Activated T-cell treated with anti-CD3 and anti-CD28 coated beads, Interleukin-2, amount 50 U/mL, for 48 hours (primary cell): ENCODE data around the gene ARHGEF1.
A peak's percentile ranks its signal among the peaks of the same experiment; 100 is the strongest.
"Not testable (repeated sequence)": the region's sequence is repeated elsewhere in the genome, so short reads cannot be mapped to it uniquely, and the experiment has no call there.

ENCODE experiments used
- DNase-seq, 2 experiments: peaks; one replicate each; pipeline ENCODE4 v3.0.0-alpha.2; 2020

The ARHGEF1 gene

GRCh38 chr19:41932720-41933332 lies 49.8 kb downstream of the ARHGEF1 start:
- DNase-seq: no peak

DNA sequence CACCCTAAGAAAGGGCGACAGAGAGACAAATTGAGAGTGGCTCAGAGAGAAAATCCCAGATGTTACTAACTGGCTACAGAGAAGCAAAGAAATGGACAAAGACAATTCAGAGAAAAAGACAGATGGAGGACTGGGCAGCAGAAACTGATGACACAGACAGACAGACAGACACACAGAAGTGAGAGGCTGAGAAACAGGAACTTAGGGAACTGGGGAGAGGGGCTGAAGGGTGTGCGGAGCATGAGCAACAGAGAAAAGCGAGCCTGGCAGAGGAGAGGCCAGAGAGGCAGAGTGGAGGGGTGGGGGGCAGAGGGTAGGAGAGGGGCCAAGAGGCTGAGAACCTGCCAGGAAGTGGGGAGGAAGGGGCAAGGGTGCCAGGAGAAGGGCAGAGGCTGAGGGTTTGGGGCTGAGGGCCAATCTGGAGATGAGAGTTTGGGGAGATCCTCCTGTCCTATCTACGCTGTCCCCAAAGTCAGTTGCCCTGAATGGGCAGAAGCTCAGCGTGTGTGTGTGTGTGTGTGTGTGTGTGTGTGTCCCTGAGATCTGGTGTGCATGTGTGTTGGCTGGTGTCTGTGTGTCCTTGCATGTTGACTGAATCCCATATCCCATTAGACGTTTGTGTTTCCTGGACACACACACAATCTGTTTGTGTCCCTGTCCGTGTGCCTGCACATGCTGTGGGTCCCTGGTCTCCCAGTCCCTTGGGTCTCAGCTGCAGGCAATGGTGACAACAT lies 50.9 kb downstream of the ARHGEF1 start:
- no peak for DNase-seq

DNA sequence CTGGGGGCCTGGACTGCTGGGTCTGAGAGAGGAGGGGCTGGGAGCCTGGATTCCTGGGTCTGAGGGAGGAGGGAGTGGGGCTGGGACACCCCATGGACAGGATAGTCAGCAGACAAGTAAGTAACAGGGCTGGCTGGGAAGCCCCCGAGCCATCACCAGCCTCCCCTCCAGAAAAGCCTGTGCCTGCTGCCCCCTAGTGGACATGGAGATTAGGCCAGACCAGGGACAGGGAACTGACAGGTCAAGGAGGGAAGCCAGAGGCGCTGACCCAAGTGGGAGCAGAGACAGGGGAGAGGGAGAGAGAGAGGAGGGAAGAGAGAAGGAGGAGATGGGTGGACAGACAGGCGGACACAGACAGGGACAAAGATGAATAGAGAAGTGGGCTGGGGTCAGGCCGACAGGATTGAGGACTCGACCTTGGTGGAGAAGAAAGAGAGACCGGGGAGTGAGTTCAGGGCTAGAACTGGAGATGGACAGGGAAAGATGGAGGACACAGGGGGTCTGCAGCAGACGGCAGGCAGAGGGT lies 51.9 kb downstream of the ARHGEF1 start:
- peak; percentile 86 to 89 for DNase-seq

- peak in 1 of 2 experiments; percentile 47 for DNase-seq
Observed at GRCh38 chr19:41935760-41936415, 52.9 kb downstream of the ARHGEF1 start.

DNA sequence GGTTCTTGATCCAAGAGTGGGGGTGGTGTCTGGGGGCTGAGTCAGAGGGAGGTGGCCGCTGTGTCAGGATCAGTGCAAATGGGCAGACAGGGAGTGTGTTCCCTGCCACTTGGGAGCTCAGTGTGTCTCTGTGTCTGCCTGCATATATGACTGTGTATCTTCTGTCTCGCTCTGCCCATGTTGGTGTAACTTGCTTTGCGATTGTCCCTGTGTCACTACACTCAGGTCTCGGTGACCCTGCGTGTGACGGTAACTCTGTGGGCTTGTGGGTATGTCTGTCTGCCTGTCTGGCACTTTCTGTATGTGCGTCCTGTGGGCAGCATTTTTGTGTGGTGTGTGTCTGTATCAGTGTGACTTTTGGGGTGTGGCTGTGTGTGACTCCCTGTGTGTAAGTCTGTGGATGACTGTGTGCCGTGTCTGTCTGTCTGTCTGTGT lies 53.4 kb downstream of the ARHGEF1 start:
- peak; percentile 61 to 67 for DNase-seq

GRCh38 chr19:41936961-41937360 lies 54.0 kb downstream of the ARHGEF1 start:
- DNase-seq: no peak

- no peak for DNase-seq
Observed at GRCh38 chr19:41937525-41938468, 54.8 kb downstream of the ARHGEF1 start.

- DNase-seq: not testable (repeated sequence)
Observed at GRCh38 chr19:41939209-41939608, 56.2 kb downstream of the ARHGEF1 start.

GRCh38 chr19:41939861-41940730 lies 57.1 kb downstream of the ARHGEF1 start:
- peak; percentile 64 to 67 for DNase-seq

DNA sequence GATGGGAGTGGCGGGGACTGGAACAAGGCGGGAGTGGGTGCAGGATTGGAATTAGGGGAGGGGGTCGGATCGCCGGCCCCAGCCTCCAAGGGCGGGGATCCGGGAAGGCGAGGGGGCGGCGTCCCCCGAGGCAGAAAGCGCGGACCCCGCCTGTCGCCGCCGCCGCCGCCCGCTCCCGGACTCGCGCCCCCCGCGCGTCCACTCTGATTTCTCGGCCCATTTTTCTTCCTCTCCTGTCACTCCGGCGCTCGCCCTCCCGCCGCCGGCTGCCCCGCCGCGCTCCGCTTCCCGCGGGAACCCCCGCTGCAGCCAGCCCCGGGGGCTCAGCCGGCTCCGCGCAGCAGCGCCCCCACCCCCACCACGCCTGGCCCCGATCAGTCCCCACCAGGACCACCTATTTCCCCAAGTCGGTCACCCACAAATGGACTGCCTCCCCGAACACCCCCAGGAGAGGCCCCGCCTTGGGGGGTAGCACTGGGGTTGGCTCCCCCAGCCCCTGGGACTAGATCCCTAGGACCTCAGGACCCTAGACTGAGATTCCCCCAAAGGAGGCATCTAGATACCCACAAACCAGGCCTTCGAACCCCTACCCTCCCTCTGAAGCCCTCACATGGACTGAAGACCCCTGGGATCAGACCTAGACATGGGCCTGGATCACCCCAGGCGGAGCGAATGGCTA lies 57.9 kb downstream of the ARHGEF1 start:
- DNase-seq: no peak

GRCh38 chr19:41941410-41942202 lies 58.6 kb downstream of the ARHGEF1 start:
- DNase-seq: no peak

- DNase-seq: no peak
Observed at GRCh38 chr19:41944336-41944735, 61.4 kb downstream of the ARHGEF1 start.

GRCh38 chr19:41945135-41945766 lies 62.3 kb downstream of the ARHGEF1 start:
- DNase-seq: peak; percentile 89

DNA sequence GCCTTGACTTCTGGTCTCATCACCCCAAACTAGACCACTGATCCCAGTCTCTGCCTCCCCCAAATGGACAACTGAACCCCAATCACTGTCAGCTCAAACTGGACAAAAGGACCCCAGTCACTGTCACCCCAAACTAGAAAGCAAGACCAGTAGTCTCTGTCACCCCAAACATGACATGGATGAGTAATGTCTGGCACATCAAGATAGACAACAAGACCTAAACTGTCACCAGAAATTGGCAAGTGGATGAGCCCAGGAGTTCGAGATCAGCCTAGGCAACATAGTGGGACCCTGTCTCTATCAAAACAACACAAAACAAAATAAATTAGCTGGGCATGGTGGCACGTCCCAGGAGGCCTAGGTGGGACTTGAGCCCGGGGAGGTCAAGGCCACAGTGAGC lies 64.1 kb downstream of the ARHGEF1 start:
- peak in 1 of 2 experiments; percentile 36 for DNase-seq

- peak; percentile 94 for DNase-seq
Observed at GRCh38 chr19:41951686-41952172, 68.7 kb downstream of the ARHGEF1 start.

DNA sequence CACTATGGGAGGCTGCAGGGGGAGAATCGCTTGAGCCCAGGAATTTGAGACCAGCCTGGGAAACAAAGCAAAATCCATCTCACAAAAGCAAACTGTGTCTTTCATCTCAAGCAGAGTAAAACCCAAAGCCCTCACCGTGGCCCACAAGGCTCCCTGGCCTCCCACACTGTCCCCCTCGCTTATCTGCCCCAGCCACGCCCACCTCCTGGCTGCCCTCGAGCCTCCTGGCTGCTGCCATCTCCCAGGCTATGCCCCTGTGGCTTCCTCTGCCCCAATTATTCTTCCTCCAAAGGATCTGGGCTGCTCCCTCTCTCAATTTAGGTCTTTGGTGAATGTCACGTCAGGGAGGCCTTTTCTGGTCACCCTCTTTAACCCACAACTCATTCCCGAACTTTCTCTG lies 72.5 kb downstream of the ARHGEF1 start:
- no peak for DNase-seq

GRCh38 chr19:41956621-41957020 lies 73.6 kb downstream of the ARHGEF1 start:
- DNase-seq: no peak
